ENCODE results near the gene NPDC1.

The NPDC1 gene

DNA sequence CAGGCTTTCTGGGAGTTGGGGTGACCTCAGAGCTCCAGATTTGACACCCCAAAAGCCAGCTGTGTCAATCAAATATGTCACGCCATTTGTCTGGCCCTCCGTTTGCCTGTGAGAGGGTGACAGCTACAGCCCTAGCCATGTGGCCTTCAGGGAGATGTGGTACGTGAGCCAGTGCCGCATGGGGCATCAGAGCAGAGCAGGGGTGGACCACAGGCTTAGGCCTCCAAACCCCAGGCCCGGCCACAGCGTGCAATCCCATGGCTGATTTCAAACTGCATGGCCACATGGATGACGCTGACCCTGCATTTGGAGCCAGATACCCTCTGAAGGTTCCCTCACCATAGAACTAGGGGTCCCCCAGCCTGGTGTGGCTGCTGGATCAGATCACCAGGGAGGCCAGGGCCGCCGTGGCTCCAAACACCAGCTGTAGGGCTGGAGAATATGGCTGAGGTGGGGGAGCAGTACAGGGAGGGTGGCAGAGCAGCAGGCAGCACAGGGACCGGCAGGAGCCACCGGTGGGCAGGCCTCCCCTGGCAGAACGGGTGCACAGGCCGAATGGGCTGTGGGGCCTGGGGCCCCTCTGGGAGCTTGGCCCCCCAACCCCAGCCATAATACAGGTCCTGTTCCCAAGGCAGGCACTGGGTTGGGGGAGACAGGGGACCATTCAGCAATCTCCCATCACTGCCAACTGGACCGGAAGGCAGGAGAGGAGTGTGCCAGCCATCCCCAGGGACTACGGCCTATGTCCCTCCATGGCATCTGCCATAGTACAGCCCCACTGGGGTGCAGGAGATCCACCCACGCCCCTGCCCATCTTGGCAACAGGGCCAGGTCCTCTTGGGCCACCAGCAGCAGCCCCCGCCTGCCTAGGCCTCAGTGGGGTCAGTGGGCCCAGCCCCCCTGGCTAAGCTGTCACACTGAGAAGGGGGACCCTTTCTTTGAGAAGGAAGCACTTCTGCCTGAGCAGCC lies 22.8 kb upstream of the NPDC1 start:
- no peak overlapping the region for H3K4me3 ChIP-seq (ENCODE audit: low read depth, low read length)
- TF ChIP-seq, protein P1, sequence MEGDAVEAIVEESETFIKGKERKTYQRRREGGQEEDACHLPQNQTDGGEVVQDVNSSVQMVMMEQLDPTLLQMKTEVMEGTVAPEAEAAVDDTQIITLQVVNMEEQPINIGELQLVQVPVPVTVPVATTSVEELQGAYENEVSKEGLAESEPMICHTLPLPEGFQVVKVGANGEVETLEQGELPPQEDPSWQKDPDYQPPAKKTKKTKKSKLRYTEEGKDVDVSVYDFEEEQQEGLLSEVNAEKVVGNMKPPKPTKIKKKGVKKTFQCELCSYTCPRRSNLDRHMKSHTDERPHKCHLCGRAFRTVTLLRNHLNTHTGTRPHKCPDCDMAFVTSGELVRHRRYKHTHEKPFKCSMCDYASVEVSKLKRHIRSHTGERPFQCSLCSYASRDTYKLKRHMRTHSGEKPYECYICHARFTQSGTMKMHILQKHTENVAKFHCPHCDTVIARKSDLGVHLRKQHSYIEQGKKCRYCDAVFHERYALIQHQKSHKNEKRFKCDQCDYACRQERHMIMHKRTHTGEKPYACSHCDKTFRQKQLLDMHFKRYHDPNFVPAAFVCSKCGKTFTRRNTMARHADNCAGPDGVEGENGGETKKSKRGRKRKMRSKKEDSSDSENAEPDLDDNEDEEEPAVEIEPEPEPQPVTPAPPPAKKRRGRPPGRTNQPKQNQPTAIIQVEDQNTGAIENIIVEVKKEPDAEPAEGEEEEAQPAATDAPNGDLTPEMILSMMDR (conservative IDR thresholded peaks at IDR 0.05; ENCODE audit: low read depth, low read length): no peak
- no peak for DNase-seq (ENCODE audit: low read depth)

DNA sequence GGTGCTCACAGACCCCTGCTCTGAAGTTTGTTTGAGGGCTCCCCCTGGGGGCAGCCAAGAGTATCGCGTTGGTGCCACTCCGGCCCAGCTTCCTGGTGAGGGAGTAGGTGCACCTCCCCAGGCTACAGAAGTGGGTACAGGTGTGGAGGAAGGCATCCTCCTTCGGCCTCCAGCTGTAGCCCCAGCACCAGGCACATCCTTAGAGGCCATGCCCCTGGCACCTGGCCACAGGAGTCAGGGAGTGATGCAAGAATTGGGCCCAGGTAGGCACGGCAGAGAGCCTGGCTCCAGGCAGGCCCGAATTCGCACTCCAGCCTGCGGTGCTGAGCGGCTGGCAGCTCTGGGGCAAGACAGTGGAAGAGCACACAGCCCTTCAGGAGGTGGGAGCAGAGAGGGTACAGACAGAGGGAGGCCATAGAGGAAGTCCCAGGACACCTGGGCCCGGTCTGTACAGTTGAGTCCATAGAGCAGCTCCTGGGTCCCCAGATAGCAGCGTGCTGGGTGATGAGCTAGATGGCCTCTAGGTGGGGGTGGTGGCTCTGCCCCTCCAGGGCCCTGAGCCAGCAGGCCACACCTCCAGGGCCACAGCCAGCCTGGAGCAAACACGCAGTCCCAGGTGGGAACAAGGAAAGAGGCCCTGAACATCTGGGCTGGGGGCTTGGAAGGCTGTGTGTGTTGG lies 22.0 kb upstream of the NPDC1 start:
- TF ChIP-seq, protein P1 (conservative IDR thresholded peaks at IDR 0.05; ENCODE audit: low read depth, low read length): peak; percentile 88

DNA sequence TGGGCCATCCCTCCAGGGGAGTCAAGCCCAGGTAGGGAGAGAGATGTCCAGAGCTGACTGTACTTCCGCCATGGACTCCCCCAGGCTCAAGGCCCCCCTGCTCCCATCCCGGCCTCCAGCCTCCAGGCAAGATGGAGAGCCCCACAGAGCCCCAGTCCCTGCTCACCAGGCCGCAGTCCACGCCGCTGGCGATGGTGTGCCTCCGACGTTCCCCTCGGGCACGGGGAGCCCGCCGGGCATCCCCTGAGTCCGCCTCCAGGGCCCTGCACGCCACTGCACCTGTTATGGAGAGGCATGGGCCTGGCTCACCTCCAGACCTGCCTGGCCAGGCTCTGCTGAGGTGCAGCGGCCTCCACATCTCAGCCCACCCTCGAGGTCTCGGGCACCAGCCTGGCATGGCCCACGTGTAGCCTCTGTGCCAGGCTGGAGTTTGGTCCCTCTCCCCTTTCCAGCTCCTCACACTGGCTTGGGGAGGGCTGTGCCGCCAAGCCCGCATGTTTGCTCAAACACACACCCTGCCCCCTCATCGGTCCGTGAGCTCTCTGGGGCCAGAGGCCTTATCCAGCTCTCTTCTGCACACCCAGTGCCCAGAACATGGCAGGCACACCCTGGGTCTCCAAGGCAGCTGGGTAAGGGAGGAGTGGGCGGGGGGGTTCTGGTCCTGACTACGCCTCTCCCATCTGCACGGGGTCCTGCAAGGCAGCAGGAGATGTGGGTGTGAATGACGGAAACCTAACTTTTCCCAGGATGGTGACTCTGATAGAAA lies 20.3 kb upstream of the NPDC1 start:
- DNase-seq (ENCODE audit: low read depth): no peak
- TF ChIP-seq, protein P1 (conservative IDR thresholded peaks at IDR 0.05; ENCODE audit: low read depth, low read length): no peak
- H3K4me3 ChIP-seq (ENCODE audit: low read depth, low read length): no peak overlapping the region

More for the DNA sequence above, 22.0 kb upstream of the NPDC1 start:
- DNase-seq (ENCODE audit: low read depth): peak; percentile 83
- no peak overlapping the region for H3K4me3 ChIP-seq (ENCODE audit: low read depth, low read length)

DNA sequence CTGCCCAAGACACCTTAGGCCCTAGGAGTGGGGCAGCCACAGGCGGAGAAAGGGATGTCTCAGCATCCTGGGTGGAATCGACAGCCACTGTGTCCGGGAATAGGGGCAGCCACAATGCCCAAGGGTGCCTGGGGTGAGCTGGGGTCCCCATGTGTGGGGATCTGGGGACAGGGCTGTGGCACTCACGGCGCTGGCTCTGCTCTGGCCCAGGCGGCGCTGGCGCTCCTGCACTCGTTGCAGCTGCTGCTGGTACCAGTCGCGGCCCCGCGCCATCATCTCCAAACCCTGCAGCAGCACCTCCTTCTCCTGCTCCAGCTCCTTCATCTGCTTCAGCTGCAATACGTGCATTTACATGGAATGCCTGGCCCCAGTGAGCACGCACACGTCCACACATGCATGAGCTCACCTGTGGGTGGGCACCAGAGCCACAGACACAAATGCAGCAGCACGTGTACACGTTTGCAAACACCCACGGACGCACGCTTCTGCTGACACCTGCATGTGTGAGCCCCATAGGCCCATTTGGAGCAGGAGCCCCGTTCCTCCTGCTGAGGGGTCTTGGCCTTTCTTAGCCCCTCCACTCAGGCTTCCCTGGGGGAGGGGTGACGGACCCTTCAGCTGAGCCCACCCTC lies 19.5 kb upstream of the NPDC1 start:
- H3K4me3 ChIP-seq (ENCODE audit: low read depth, low read length): no peak overlapping the region
- DNase-seq (ENCODE audit: low read depth): no peak
- TF ChIP-seq, protein P1 (conservative IDR thresholded peaks at IDR 0.05; ENCODE audit: low read depth, low read length): no peak

DNA sequence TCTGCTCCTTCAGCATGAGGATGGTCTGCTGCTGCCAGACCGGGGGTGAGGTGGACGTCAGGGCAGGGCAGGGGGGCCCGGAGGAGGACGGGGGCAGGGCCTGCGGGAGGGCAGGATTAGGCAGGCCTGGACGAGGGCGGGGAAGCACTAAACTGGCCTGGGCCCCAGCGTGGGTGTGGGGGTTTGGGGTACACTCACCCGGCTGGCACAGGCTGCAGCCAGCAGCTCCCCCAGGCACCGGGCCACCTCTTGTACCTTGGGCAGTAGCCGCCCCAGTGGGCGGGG lies 18.8 kb upstream of the NPDC1 start:
- DNase-seq (ENCODE audit: low read depth): no peak
- H3K4me3 ChIP-seq (ENCODE audit: low read depth, low read length): no peak overlapping the region
- TF ChIP-seq, protein P1 (conservative IDR thresholded peaks at IDR 0.05; ENCODE audit: low read depth, low read length): no peak

DNA sequence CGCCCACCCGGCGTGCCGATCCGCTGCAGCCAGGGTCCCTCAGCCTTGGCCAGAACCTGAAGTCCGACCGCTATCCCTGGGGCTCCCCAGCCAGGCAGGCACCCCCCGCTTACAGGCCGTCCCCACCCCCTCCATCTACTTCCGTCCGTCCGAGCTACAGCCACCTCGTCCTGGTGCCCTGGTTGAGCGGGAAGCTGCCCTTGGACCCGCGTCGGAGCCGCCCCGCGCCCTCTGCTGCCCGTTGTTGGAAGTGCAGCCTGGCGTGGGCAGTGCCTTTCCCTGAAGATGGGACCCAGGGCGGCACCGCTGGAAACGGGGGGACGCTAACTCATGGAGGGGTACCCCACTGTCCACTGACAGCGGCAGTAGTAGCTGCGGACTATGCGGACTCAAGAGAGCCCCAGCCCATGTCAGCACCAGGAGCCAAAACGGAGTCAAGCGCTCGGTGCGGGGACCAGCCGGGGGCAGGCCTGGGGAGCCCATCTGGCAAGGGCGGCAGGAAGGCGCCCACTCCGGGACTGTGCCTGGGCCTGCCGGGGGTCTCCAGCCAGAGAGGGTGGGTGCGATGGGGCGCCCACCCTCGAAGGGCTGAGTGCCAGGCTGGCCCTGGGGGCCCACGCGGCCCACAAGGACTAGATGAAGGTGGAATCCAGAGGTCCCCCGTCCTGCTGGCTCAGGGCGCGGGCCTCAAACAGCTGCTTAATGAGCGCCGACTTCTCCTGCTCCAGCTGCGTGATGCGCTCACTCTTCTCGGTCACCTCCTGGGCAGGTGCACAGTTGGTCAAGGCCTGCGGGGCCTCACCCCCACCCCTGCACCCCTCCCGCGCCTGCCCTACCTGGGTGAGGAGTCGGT lies 18.3 kb upstream of the NPDC1 start:
- TF ChIP-seq, protein P1 (conservative IDR thresholded peaks at IDR 0.05; ENCODE audit: low read depth, low read length): peak; percentile 87
- peak; percentile 43 for DNase-seq (ENCODE audit: low read depth)
- no peak overlapping the region for H3K4me3 ChIP-seq (ENCODE audit: low read depth, low read length)
